Measurements from ENCODE around the gene NVL.
A peak's percentile ranks its signal among the peaks of the same experiment; 100 is the strongest.
"Not testable (repeated sequence)": the region's sequence is repeated elsewhere in the genome, so short reads cannot be mapped to it uniquely, and the experiment has no call there.

Gene NVL

GRCh38 chr1:224359207-224359606 lies 29.2 kb upstream of the NVL start:
- Histone ChIP-seq H3K4me3 (no peak overlapping the region), H3K27ac (no peak overlapping the region)
- no peak for DNase-seq (ENCODE audit: low spot score)
- TF ChIP-seq, protein P1, sequence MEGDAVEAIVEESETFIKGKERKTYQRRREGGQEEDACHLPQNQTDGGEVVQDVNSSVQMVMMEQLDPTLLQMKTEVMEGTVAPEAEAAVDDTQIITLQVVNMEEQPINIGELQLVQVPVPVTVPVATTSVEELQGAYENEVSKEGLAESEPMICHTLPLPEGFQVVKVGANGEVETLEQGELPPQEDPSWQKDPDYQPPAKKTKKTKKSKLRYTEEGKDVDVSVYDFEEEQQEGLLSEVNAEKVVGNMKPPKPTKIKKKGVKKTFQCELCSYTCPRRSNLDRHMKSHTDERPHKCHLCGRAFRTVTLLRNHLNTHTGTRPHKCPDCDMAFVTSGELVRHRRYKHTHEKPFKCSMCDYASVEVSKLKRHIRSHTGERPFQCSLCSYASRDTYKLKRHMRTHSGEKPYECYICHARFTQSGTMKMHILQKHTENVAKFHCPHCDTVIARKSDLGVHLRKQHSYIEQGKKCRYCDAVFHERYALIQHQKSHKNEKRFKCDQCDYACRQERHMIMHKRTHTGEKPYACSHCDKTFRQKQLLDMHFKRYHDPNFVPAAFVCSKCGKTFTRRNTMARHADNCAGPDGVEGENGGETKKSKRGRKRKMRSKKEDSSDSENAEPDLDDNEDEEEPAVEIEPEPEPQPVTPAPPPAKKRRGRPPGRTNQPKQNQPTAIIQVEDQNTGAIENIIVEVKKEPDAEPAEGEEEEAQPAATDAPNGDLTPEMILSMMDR (IDR thresholded peaks at IDR 0.05): no peak

DNA sequence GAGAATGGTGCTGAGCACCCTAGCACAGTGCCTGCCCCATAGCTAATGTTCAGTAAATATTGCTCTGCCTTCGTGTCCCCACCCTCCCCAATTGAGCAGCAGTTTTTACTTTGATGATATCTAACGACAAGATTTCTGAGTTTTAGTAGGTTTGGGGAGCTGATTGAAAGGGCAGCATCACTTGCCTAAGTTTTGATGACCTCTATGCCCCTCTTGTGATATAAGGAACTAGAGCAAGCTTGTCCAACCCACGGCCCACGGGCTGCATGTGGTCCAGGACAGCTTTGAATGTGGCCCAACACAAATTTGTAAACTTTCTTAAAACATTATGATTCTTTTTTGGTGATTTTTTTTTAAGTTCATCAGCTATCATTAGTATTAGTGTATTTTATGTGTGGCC lies 28.3 kb upstream of the NVL start:
- TF ChIP-seq, protein P1 (IDR thresholded peaks at IDR 0.05): no peak
- H3K27ac ChIP-seq: peak overlapping the region; percentile 8 to 98
- peak overlapping the region; percentile 99 for H3K4me3 ChIP-seq
- no peak for DNase-seq (ENCODE audit: low spot score)

- TF ChIP-seq, protein P1 (IDR thresholded peaks at IDR 0.05): no peak
- H3K27ac ChIP-seq: peak overlapping the region; percentile 94 to 98
- peak overlapping the region; percentile 99 for H3K4me3 ChIP-seq
- DNase-seq (ENCODE audit: low spot score): no peak
Observed at GRCh38 chr1:224357626-224358124, 27.7 kb upstream of the NVL start.

- TF ChIP-seq, protein P1 (IDR thresholded peaks at IDR 0.05): no peak
- peak; percentile 95 for DNase-seq (ENCODE audit: low spot score)
- H3K4me3 ChIP-seq: peak within 1 kb of the TSS; percentile 99
- peak within 1 kb of the TSS; percentile 94 to 98 for H3K27ac ChIP-seq
Observed at GRCh38 chr1:224356685-224357625, 27.0 kb upstream of the NVL start, which contains the start of gene CNIH4. Gene CNIH4 (plus strand): TSS chr1:224356879. CDS start chr1:224356925, 46 bp downstream.

DNA sequence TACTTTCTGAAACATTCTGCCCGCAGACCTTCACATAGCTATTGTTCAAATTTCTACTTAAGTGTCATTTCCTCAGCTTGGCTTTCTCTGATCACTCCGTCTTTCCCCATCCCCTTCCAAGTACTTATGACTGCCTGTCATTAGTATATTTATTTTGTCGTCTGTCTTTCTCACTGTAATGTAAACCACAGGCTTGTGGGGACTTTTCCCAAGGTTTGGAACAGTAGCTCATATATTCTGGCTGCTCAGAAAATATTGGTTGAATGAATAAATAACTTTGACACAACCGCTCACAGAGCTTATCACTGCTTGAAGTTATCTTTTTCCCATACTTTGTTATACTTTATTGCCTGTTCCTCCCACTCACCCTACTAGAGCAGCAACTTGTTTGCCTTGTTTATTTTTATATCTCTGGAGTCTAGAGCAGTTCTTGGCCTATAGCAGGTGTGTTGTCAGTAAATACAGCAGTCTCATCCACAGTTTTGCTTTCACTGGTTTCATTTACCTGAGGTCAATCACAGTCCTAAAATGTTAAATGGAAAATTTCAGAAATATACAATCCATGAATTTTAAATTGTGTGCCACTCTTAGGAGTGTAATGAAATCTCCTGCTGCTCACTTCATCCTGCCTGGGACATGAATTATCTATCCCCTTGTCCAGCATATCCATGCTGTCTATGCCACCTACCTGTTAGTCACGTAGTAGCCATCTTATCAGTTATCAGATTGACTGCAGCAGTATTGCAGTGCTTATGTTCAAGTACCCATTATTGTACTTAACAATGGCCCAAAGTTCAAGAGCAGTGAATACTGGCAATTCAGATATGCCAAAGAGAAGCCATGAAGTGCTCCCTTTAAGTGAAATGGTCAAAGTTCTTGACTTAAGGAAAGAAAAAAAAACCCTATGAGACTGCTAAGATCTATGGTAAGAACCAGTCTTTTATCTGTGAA lies 24.3 kb upstream of the NVL start:
- Histone ChIP-seq H3K27ac (no peak overlapping the region), H3K4me3 (no peak overlapping the region)
- TF ChIP-seq, protein P1 (IDR thresholded peaks at IDR 0.05): no peak
- DNase-seq (ENCODE audit: low spot score): no peak

GRCh38 chr1:224352436-224353085 lies 22.6 kb upstream of the NVL start:
- not testable (repeated sequence) for H3K27ac ChIP-seq; DNase-seq (ENCODE audit: low spot score); H3K4me3 ChIP-seq

GRCh38 chr1:224349716-224350115 lies 19.7 kb upstream of the NVL start:
- H3K4me3 ChIP-seq; DNase-seq (ENCODE audit: low spot score); H3K27ac ChIP-seq: not testable (repeated sequence)
